Central memory CD4-positive, alpha-beta T cell (primary cell): ENCODE data around the gene LEFTY1.
"Not testable (repeated sequence)": the region's sequence is repeated elsewhere in the genome, so short reads cannot be mapped to it uniquely, and the experiment has no call there.

Experiments
- DNase-seq: peaks from one replicate; pipeline ENCODE4 v3.0.0; 2022

Gene LEFTY1

DNA sequence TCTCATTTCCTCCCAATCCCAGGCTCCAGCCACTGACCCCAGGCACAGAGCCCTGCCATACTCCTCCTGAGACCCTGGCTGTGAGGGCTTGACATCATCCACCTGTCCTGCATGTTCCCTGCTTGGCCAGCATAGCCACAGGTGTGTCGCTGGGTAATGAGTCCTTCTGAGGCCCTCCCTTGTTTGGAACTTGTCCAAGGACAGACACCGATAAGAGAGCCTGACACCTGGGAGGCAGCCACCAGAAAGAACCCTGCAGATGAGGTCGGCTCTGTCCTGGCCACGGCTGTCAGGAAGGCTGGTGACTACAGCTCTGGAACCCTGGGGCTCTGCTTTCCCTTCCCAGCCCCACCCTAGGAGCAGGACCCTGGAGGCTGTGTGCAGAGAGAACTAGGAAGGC lies 41.3 kb downstream of the LEFTY1 start:
- no peak for DNase-seq

DNA sequence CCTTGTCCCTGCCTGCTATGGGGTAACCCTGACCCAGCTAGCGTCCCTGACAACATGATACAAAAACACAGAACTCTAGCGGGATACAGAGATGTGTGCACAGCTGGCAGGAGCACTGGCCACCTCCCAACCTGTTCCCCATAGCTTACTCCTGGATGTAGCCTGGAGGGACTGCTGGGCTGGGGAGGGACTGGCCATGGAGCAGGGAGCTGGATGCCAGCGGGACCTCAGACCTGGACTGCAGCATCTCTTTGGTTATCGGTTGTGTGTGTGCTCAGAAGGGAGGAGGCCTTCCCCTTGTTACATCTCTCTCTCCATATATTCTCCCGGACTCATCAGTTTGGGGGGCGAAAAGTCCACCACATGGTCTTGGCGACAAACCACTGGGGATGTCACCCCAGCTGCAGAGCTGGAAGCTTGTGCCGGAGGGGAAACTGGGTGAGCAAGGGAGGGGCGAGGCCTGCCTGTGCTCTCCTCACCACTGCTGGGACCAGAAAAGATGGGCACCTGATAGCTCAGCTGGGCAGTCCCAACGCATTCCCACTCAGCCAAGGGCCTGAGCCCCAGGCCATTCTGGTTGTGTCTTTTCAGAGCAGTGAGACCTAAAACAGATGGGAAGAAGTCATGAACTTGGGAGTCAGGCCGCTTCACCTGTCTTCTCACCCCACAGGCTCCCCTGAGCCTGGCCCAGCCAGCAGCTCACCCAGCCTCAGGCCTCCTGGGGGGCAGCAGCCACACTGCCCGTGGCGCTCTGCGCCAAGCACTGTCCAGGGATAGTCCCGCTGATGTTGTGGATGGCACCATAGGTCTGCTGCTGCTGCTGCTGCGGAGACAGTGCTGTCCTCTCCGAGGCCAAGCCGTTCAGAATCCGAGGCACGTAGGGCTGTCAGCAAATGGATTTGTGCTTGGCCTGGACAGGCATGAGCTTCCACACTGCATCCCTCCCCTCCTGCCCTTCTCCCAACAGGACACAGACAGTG lies 42.3 kb downstream of the LEFTY1 start:
- DNase-seq: no peak

DNA sequence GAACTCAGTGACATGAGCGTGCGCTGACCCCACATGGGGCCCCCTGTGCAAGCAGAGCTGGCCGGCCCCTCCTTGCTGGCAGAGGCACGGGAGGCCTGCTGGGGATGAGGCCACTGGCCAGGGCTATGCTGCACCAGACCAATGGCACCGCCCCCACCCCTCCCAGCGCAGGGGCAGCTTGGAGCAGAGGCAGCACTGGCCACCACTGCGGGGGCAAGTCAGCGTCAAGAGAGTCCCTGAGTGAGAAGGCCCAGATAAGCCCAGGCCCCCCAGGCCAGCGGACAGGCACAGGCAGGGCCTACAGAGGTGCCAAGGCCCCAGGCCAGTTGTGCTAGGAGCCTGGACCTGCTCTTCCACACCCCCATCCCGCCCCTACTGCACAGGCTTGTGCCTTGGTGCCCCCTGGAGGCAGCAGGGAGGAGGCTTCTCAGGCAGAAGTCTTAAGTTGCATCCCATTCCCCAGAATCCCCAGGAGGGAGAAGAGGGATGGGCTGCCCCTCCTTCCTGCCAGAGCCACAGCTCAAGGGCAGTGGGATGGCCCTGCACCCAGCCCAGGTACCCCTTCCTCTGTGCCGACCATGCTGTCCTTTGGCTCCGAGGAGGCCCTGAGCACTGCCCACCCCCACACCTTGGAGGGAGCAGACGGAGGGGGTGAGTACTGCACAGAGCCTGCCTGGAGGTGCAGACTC lies 43.2 kb downstream of the LEFTY1 start:
- no peak for DNase-seq

DNA sequence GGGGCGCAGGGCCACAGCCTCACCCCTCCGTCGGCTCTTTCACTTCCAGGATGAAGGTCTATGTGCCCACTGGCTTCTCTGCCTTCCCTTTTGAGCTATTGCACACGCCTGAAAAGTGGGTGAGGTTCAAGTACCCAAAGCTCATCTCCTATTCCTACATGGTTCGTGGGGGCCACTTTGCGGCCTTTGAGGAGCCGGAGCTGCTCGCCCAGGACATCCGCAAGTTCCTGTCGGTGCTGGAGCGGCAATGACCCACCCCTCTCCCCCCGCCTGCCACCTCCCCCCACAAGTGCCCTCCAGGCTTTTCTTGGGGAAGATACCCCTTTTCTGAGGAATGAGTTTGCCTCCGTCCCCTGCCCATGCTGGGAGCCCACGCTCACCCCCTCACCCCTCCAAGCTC lies 43.8 kb downstream of the LEFTY1 start:
- DNase-seq: no peak

DNA sequence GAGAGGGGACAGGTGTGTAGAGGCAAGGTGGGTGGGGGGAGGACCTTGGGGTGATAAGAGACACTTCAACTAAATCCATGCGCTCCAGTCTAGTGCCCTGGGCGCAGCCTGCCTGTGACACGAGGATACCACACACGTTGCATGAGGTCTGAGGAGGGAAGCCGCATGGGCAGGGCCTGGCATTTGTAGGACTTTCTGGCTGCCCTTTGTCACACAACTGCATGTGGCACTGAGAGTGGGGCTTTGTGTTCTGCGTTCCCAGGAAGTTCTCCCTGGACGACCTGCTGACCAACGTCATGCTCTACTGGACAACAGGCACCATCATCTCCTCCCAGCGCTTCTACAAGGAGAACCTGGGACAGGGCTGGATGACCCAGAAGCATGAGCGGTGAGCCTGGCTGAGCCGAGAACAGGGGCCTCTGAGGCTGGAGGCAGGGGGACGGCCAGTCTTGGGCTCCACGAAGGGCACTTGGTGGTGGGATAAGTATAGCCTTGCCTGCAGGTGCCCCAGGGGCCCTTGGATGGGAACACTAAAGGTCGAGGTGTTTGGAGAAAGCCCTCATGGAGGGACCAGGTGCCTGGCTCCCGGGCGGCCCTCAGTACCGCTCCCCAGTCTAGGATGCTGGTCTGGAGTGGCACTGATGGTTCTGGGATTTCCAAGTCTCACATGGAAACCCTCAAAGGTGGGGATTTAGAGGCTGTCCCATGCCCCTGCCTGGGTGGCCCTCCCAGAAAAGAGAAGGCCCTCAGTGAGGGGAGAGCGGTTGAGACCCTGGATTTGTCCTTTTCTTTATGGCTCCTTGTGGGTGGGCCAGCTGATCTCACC lies 44.5 kb downstream of the LEFTY1 start:
- no peak for DNase-seq

DNA sequence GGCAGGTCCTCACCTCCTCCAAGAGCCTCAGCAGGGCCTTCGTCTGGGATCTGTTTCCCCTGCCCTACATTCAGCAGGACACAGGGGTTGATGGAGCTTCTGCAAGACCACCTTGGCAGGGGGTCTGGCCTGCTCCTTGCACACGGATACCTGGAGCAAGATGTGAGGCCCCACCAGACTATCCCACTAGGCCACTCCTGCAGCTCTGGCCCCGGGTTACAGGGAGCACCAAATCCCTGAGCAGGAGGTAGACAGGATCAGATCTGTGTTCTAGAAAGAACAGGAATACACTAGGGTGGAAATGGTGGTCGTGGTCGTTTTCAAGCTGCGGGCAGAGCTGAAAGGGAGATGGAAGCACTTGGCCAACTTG lies 45.5 kb downstream of the LEFTY1 start:
- no peak for DNase-seq

DNA sequence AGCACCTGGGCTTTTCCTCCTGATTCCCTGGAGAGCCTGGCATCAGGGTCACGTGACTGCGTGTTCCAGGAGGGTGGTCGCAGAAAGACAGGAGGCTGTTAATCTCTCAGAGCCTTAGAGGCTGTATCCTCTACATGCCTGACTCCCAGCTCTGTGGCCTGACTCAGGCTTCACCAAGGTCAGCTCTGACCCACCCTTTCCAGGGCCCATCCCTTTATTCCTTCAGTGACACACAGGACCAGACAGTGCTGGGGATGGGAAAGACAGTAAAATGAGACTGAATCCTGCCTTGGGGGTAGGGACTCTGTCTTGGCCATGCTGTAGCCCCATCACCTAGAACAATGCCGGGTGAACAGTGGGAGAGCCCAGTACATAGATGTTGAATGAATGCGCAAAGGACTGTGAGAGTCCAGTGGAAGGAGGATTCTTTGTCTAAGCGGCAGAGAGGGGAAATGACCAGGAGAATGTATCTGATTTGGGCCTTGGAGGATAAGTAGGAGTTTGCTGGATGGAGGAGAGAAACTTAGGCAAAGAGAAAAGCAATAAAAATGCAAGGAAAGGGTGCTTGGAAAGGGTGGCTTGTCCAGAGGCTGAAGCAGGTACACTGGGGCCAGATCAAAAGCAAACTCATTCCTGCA lies 46.0 kb downstream of the LEFTY1 start:
- DNase-seq: no peak

DNA sequence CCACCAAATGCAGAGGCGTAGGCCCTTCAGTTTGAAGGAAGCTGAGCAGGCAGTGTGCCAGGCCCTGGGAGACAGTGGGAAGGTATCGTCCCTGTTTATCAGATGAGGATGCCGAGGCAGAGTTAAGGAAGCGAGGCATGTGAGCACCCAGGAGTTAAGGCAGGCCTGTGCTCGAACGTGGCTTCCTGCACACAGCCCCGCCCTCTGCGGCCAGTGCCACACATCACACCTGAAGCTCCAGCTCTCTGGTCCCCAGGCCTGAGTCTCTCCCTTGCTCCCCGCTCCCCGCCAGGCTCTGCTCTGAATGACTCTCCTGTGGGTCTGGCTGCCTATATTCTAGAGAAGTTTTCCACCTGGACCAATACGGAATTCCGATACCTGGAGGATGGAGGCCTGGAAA lies 46.9 kb downstream of the LEFTY1 start:
- DNase-seq: no peak

DNA sequence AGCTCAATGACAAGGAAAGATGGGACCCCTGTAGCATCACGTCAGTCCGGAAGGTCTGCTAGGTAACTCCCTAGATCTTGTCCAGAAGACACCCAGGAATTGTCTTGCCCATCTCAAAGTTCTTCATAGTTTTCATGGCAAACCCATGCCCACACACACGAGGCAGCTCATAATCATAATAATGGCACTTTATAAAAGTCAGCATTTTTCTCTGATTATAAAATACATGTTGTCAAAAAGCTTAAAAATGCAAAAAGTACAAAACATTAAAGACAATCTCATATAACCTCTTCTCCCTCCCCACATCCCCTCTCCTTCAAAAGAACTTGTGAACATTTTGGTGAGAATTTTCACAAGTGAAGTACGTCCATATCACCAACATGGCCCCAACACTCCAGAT lies 48.2 kb downstream of the LEFTY1 start:
- no peak for DNase-seq

DNA sequence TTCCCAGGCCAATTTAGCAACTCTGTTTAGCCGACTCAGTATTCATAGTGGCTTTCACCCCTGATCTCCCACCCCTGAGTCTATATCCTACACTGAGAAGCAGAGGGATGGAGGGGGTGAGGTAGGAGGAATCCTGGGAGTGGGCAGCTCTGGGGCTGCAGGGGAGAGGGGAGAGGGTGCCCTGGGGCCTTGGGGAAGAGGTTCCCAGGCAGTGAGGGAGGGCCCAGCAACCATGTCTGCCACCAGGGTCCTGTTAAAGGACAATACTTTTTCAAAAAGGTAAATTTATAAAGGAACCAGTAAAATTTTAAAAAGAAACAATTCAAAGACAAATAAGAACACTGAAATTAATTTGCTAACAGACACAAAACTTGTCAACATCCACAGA lies 48.7 kb downstream of the LEFTY1 start:
- no peak for DNase-seq

DNA sequence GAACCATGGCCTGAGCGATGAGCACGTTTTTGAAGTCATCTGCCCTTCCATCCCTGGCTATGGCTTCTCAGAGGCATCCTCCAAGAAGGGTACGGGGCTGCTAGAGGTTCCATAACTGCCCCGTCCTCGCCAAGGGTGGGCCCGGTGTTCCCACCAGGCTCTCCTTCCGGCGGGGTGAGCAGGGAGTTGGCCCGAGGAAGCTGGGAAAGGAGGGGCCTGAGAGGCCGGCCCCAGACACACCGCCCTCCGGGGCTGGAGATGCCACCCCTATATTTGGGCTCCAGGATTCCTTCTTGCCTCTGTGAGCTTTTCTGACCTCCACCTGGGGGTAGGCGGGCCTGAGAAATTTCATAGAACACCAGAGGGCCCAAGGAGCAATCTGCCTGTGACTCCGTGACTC lies 50.2 kb downstream of the LEFTY1 start:
- DNase-seq: no peak

DNA sequence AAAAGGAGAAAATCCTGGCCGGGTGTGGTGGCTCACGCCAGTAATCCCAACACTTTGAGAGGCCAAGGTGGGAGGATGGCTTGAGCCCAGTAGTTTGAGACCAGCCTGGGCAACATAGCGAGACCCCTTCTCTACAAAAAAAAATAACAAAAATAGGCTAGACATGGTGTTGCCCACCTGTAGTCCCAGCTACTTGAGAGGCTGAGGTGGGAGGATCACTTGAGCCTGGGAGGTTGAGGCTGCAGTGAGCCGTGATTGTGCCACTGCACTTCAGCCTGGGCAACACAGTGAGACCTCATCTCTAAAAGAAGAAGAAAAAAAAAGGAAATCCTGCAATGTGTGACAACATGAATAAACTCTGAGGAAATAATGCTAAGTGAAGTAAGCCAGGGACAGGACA lies 52.6 kb downstream of the LEFTY1 start:
- DNase-seq: not testable (repeated sequence)
